Stimulated activated CD4-positive, alpha-beta T cell treated with anti-CD3 and anti-CD28 coated beads, Interleukin-12 subunit alpha, Interleukin-12 subunit beta, amount 100 ng/mL, for 48 hours (primary cell): ENCODE measurements around the gene MPZL2.
"Not testable (repeated sequence)": the region's sequence is repeated elsewhere in the genome, so short reads cannot be mapped to it uniquely, and the experiment has no call there.

Experiments
- DNase-seq, 3 donors: peaks; one replicate each; pipeline ENCODE4 v3.0.0-alpha.2; 2020; ENCODE audit warnings: low read depth in 2 of 3, low spot score in 1 of 3

The MPZL2 gene

DNA sequence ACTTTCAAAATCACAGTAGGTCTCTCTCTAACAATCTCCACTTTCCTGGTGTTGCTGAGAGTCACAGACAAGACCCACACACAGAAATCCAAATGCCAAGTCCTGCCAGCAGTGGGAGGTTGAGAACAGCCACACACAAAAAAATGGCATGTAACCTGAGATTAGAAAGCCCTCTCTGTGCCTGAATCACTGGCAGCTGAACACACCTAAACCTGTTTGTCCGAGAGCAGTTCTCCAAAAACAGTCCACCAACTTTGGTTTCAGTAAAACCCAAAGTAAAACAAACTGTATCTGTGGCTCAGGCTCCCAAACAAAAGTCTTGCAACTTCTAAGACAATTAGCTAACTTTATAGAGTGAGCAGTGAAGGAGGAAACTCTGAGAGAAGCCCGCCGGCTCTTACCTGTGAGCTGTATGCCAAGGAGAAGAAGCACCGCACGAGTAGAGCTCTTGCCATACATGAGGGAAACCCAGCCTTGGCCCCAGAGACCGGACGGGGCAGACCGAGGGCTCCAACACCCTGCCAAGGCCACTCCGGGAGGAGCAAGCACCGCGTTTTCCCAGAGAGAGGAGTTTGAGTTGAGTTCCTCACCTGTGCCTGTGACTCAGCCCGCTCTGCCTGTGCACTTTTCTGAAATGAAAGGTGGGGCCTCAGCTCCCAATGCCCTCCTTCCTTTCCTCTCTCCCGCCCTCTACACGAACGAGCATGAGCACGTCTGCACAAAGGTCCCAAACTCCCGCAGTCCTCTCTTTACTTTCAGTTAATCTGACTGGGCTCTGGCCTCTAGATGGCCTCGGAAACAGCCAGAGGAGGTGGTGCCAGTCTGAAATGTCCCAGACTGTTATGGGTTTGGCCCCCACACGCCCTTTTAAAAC, at the start of gene MPZL2:
Gene MPZL2, minus strand, starts transcription at position 603 of the 874 bp plus-strand sequence. Its CDS starts 144 bp downstream, at position 459.
- DNase-seq = no peak

DNA sequence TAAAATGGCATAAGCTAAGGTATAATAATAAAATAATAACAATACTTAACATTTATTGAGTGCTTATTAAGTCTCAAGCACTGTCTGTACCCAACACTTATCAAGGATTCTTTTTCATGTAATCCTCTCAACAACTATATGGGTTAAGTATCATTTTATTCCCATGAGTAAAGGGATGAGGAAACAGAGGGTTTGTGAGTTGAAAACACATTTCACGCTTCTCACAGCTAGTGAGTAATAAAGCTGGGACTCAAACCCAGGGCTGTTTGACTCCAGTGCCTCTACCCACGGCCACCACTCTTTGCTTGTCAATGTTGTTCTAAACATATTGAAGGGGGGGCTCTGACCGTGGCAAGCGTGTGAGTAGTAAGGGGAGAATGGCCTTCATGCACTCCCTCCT, 49.1 kb upstream of the MPZL2 start:
- DNase-seq = no peak

DNA sequence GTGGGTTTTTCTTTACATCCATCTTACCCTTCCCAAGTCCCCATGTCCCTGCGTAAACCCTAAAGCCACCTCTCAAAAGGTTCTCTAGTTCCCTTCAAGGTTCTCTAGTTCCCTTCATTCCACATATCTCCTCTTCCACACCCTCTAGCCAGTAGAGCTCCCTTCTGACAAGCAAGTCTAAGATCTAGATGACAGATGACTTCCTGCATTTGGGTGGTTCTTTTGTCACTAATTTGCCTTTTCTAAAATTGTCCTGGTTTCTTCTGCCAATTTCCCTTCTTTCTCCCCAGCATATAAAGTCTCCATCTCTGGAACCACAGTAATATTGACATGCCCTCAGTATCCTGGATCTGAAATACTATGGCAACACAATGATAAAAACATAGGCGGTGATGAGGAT, 48.2 kb upstream of the MPZL2 start:
- no peak for DNase-seq

DNA sequence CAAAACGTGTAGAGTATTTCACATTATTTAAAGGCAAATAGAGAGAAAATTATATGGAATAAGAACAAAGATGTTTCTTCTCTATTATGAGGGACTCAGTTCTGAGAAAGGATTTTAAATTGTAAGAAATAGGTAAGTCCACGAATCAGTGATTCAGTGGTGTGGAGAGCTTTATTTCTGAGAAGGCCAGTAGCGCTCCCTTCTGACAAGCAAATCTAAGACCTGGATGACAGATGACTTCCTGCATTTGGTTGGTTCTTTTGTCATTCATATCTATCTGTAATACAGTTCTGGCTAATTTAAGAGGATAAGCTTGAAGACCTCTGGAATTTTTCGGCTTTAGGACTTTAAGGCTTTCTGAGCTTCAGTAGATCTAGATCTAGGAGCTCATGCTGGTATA, 47.4 kb upstream of the MPZL2 start:
- DNase-seq = no peak

DNA sequence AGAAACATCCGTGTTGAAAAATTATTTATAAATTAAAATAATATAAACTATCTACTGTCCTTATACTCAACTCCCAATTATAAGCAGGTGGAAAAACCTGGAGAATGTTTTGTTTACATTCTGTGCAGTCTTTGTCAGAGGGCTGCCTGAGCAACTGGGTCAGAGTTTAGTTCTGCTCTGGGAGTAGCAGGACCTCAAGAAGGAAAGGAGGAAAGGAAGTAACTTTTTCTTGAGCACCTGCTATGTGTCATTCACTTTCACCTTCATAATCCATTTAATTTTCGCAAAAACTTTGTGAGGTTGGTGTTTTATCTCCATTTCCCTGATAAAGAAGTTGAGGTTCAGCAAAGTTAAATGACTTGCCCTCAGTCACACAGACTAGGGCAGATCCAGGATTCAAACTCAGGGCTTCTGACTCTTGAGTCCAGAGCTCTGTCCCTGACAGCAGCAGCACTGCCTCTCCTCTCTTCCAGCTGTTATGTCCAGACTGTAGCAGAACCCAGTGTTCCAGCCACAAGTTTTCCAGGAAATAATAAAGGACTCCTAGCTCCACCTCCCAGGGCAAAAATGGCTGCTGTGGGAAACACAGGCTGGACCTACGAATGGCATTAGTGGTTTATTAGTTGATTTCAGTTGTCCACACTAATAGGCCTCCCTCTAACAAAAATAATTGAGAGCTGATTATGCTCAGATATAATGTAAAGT, 46.8 kb upstream of the MPZL2 start:
- DNase-seq = no peak

DNA sequence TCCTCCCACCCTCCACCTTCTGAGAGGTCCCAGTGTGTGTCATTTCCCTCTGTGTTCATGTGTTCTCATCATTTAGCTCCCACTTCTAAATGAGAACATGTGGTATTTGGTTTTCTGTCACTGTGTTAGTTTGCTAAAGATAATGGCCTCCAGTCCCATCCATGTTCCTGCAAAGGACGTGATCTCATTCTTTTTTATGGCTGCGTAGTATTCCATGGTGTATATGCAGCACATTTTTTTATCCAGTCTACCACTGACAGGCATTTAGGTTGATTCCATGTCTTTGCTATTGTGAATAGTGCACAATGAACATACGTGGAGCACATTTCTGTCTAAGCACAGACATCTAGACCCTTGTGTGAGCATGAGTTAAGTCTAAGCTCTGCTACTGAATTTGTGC, 46.2 kb upstream of the MPZL2 start:
- DNase-seq = no peak

DNA sequence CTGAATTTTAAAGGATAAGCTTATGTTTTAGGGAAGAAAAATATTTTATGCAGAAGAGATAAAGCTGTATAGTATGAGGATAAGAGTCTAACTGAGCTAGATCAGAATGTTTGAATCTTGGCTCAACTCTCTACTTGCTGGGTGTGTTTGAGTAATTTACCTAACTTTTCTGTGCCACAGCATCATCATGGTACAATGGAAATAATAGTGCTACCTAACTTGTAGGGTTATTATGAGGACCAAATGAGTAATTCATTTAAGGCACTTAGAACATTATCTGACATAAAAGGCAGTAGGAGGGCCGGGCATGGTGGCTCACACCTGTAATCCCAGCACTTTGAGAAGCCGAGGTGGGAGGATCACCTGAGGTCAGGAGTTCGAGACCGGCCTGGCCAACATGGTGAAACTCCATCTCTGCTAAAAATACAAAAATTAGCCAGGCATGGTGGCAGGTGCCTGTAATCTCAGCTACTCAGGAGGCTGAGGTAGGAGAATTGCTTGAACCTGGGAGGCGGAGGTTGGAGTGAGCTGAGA, 45.0 kb upstream of the MPZL2 start:
- DNase-seq = not testable (repeated sequence)

DNA sequence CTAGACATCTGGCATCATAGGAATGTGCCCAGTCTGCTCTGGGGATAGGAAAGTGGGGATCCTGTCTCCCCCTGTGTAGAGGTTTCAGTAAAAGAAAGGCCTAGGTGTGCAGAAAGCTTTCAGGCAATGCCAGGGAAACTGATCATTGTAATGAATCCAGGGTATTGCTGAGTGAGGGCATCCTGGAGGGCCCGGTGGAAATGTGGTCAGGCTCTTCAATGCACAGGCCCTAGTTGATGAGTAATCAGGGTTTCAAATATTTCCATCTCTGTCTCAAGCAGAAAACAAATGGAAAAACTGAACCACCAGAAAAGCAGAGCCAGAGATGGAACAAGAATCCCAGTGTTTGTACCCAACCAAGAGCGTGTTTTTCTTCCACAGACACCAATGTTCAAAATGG, 42.5 kb upstream of the MPZL2 start:
- peak in 1 of 3 donors; percentile 45 for DNase-seq

DNA sequence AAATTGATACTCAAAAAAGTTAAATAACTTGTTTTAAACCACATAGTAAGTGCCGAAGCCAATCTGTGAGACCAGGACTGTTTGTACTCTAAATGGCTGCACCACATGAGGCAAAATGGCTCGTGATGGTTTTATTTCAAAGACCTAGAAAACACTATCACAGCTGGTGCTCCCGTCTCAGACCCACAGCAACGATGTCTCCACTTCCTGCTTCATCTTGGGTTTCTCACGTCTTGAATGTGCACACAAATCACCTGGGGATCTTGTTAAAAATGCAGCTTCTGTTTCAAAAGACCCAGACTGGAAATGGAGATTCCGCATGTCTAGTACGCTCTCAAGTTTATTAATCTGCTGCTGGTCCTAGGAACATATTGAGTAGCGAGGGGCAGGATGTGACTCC, 41.6 kb upstream of the MPZL2 start:
- no peak for DNase-seq

DNA sequence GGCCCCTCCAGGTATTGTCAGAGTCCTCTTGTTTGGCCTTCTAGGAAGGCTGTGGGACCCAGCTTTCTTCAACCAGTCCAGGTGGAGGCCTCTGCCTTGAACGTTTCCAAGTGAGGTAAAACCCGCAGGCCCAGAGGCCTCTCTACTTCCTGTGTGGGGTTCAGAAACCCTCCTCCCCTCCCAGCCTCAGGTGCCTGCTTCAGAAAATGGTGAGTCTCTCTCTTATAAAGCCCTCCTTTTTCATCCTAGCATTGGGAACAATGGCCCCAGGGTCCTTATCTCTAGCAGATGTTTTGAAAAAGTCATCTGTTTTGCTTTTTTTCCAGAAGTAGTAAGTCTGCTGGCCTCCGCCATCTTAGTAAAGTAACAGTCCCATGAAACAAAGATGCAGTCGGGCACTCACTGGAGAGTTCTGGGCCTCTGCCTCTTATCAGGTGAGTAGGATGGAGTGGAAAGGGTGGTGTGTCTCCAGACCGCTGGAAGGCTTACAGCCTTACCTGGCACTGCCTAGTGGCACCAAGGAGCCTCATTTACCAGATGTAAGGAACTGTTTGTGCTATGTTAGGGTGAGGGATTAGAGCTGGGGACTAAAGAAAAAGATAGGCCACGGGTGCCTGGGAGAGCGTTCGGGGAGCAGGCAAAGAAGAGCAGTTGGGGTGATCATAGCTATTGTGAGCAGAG, 40.6 kb upstream of the MPZL2 start, which contains the start of gene CD3E:
Gene CD3E, plus strand, starts transcription at position 163 of the 681 bp plus-strand sequence. Its CDS starts 223 bp downstream, at position 386.
- DNase-seq = peak in 2 of 3 donors; percentile 60 to 64

DNA sequence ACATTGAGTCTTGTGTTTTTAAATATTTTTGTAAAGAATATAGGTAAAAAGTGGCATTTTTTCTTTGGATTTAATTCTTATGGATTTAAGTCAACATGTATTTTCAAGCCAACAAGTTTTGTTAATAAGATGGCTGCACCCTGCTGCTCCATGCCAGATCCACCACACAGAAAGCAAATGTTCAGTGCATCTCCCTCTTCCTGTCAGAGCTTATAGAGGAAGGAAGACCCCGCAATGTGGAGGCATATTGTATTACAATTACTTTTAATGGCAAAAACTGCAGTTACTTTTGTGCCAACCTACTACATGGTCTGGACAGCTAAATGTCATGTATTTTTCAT, 40.1 kb upstream of the MPZL2 start:
- no peak for DNase-seq

DNA sequence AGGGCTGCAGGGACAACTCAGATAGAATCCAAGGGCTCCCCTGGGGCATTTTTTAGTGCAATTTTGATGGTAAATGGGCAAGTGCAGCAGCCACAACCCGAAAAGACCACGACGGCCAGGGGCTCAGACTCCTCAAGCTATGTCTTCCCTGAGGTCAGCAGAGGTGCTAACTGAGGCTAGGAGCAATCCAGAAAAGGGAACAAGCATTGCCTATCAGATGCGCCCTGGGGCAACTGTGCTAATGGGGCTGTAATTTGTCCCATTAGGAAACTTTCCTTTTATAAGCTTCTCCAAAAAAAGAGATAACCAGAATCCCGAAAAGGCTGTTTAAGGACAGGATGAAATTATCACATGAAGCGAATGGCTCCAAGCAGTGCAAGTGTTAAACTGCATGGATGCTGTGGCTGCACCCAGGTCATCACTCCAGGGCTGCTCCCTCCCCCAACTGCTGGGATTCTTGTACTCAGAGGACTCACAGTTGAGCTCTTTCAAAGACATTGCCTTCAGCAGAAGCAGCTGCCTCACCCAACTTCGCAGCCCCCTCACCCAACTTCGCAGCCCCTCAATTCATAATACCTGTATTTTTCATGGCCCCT, 37.6 kb upstream of the MPZL2 start:
- no peak for DNase-seq

DNA sequence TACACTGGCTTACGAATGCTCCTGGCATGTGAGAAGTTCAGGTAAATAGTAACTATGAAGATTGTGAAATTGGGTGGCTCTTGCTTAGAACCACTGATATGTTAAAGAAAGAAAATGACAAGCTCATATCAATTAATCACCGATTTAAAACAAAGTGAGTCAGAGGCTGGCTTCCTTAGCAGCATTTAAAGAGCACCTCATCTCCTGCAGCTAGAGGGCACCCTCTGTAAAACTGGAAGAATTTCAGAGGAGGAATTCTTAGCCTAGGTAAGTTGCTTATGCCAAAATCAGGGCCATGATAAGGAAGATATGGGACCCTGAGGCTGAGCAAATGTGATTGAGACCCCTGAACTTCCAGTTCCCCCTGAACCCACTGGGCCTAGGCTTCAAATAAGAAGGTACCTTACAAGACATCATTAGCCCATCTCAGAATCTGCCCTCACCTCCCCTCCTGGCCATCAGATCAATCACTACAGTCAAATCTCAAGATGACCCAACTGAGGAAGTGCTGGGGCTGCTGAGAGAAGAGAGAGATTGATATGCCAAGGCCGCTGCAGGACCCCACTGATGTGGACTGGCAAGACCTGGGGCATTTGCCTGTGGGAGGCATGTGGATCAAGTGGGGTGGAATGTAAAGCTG, 31.8 kb upstream of the MPZL2 start:
- DNase-seq = no peak

DNA sequence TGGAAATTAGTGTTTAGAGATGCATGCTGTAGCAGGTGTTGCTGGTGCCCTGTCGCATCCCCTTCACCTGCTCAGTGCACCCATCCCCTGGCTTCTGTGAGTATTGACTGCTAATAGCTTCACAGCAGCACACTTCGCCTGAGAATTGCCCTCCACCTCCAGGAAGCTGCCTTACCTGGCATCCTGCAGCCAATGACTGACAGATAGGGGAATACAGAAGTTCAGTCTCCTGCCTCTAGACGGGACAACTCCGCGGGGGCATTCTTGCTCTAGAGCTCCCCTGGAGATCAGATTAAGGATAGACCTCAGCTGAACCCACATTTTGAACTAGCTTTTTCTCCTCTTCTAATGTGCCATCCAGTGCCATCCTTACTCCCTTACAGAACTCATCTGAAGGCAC, 31.1 kb upstream of the MPZL2 start:
- DNase-seq = no peak

DNA sequence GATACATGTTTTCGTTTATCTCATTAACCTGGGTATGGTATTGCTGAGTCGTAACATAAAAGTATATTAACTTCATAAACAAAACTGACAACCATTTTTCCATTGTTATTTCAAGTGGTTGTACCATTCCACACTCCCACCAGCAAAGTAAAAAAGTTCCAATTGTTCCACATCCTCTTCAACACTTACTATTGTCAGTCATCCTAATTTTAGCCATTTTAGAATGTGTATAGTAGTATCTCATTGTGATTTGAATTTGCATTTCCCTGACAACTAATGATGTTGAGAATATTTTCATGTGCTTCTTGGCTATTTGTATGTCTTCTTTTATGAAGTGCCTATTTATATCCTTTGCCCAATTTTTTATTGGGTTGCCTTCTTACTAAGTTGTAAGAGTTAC, 30.0 kb upstream of the MPZL2 start:
- DNase-seq = no peak

DNA sequence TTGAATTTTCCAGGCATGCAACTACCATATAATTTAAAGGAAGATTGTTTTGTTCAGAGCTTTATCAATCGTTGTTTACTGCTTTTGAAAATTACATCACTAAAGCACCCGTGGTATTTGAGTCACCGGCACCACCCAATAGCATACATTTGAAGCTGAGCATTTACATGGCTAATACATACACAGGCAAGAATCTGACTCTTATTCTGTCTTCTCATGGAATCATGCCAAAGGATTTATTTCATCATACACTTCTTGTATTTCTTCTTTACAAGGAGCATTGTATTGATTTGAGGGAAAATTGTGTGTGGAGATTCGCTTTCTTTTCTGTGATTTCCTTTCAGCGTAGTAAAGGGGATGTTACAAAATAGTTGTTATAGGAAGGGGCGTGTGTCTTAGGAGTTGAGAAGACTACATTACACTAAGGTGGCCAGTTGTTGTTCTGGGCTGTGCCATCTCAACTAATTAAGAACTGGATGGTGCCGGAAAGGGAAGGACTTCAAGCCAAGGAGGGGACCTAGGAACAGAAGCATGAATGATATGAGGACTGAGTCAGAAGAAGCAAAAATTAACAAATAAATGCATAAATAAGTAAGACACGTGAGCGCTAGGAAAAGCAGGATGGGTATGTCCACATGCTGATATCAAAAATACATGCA, 27.5 kb upstream of the MPZL2 start:
- no peak for DNase-seq

DNA sequence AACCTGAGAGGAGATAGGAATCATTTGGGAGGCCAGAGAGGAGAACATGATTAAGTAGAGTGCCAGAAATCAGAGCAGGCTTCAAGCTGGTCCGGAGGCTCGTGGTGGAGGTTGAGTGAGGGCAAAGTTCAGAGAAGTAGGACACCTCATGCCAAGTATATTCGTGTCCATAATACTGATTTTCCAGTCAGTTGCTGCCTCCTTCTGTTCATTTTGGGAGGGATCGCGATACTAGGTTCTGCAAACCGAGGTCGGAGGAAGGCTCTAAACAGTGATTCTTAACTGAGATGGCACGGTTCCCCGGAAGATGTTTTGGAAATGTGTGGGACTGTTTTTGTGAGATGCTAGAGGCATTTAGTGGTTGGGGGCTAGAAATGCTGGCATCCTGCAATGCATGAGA, 26.8 kb upstream of the MPZL2 start:
- peak in 1 of 3 donors; percentile 53 for DNase-seq

DNA sequence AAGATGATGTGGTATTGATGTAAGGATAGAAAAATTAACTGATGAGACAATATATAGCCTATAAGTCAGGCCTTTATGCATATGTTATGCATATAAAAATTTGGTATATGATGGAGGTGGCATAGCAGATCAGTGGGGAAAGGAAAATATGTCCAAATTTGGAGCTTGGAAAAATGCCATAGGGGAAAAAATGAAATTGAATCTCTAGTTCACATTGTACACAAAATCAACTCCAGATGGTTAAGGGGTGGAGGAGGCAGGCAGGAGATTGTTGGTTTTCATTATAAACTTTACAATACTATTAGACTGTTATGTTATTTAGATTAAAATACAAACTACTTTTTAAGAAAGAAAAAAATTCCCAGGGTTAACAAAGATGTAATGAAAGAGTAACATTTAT, 25.3 kb upstream of the MPZL2 start:
- no peak for DNase-seq

DNA sequence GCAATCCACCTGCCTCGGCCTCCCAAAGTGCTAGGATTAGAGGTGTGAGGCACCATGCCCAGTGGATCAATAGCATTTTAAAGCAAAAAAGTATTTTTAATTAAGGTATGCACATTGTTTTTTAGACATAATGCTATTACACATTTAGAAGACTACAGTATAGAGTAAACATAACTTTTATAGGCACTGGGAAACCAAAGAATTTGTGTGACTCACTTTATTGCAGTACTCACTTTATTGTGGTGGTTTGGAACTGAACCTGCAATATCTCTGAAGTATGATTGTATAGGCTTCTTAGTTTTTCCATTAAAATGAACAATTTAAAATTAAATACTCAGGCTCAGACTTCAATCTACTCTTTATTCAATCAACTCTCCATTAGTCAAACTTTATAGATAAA, 22.9 kb upstream of the MPZL2 start:
- DNase-seq = no peak

DNA sequence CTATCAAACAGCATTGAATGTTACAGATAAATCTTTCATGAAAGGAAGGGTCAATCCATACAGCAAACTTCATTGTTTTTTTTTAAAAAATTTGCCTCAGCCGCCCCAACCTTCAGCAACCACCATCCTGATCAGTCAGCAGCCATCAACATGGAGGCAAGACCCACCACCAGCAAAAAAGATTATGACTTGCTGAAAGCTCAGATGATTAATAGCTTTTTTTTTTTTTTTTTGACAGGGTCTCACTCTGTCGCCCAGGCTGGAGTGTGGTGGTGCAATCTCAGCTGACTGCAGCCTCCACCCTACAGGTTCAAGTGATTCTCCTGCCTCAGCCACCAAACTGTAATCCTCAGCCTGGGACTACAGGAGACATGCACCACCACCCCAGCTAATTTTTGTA, 22.4 kb upstream of the MPZL2 start:
- DNase-seq = no peak
